ENCODE results near the gene ELOB.

DNA sequence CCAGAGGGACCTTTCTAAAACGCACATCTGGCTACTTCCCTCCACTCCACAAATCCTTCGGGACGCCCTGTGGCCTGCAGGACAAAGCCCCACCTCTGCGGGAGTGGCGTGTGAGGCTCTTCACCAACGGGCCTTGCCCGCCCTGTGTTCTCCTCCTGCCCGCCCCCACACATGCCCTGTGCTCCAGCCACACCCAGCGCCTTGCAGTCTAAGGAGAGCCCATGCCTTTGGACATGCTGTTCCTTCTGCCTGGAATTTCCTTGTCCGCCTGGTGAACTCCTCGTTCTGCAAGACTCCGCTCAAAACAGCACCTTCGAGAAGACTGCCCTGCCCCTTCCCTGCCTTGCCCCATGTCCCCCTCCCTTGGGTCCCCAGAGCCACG is 7.4 kb downstream of the ELOB start:
- TF ChIP-seq, protein P1, sequence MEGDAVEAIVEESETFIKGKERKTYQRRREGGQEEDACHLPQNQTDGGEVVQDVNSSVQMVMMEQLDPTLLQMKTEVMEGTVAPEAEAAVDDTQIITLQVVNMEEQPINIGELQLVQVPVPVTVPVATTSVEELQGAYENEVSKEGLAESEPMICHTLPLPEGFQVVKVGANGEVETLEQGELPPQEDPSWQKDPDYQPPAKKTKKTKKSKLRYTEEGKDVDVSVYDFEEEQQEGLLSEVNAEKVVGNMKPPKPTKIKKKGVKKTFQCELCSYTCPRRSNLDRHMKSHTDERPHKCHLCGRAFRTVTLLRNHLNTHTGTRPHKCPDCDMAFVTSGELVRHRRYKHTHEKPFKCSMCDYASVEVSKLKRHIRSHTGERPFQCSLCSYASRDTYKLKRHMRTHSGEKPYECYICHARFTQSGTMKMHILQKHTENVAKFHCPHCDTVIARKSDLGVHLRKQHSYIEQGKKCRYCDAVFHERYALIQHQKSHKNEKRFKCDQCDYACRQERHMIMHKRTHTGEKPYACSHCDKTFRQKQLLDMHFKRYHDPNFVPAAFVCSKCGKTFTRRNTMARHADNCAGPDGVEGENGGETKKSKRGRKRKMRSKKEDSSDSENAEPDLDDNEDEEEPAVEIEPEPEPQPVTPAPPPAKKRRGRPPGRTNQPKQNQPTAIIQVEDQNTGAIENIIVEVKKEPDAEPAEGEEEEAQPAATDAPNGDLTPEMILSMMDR (IDR thresholded peaks at IDR 0.05 in 4 of 5, conservative IDR thresholded peaks at IDR 0.05 in 1 of 5) = no peak
- no peak for TF ChIP-seq POLR2A (IDR thresholded peaks at IDR 0.05)
